GM23248 (cell line): ENCODE results near the gene ZNF197. TPM values are rescaled to one million over a fixed set of nuclear protein-coding genes. Genes with fewer than 3 reads are reported as not detected.
"Not testable (repeated sequence)": the region's sequence is repeated elsewhere in the genome, so short reads cannot be mapped to it uniquely, and the experiment has no call there.

Experiments
- DNase-seq: peaks from one replicate; pipeline ENCODE4 v3.0.0-alpha.2; 2015
- H2AFZ ChIP-seq: fragments of 200-600 bp; sonication (generic); 2 replicates; pipeline ENCODE4 v1.6.1; 2016; ENCODE audit warnings: antibody characterized with exemption
- H3F3A ChIP-seq: fragments of 200-600 bp; sonication (generic); 2 replicates; pipeline ENCODE4 v1.6.1; 2016; ENCODE audit warnings: mild to moderate bottlenecking, antibody characterized with exemption, mixed run types; ENCODE audit not compliant: insufficient read depth
- H3K27ac ChIP-seq: fragments of 200-600 bp; sonication (generic); 2 replicates; pipeline ENCODE4 v1.5.1; 2016; ENCODE audit warnings: mild to moderate bottlenecking
- H3K27me3 ChIP-seq: fragments of 200-600 bp; sonication (generic); replicated peaks from 2 replicates; pipeline ENCODE4 v1.6.1; 2016; ENCODE audit warnings: mild to moderate bottlenecking; ENCODE audit not compliant: insufficient read depth
- H3K36me3 ChIP-seq: fragments of 200-600 bp; sonication (generic); 2 replicates; pipeline ENCODE4 v1.6.1; 2016; ENCODE audit warnings: low read depth, mild to moderate bottlenecking
- H3K4me1 ChIP-seq: fragments of 200-600 bp; sonication (generic); 2 replicates; pipeline ENCODE4 v1.6.1; 2016; ENCODE audit warnings: mild to moderate bottlenecking; ENCODE audit not compliant: insufficient read depth
- H3K4me2 ChIP-seq: fragments of 200-600 bp; sonication (generic); one replicate; pipeline ENCODE4 v1.6.1; 2016; ENCODE audit warnings: mild to moderate bottlenecking; ENCODE audit not compliant: unreplicated experiment
- H3K4me3 ChIP-seq: fragments of 200-600 bp; sonication (generic); 2 replicates; pipeline ENCODE4 v1.5.1; 2016; ENCODE audit warnings: mild to moderate bottlenecking
- H3K79me2 ChIP-seq: fragments of 200-600 bp; sonication (generic); 2 replicates; pipeline ENCODE4 v1.6.1; 2016; ENCODE audit warnings: mild to moderate bottlenecking; ENCODE audit not compliant: insufficient read depth
- H3K9ac ChIP-seq: fragments of 200-600 bp; sonication (generic); 2 replicates; pipeline ENCODE4 v1.6.1; 2016; ENCODE audit warnings: mild to moderate bottlenecking
- H3K9me2 ChIP-seq: fragments of 200-600 bp; sonication (generic); 2 replicates; pipeline ENCODE4 v1.6.1; 2016; ENCODE audit warnings: mixed run types, mild to moderate bottlenecking, moderate library complexity; ENCODE audit not compliant: insufficient read depth
- H3K9me3 ChIP-seq: fragments of 200-600 bp; sonication (generic); one replicate; pipeline ENCODE4 v1.6.1; 2017; ENCODE audit warnings: low read depth
- H4K20me1 ChIP-seq: fragments of 200-600 bp; sonication (generic); 2 replicates; pipeline ENCODE4 v1.6.0; 2016; ENCODE audit not compliant: insufficient read depth
- EZH2 ChIP-seq: fragments of 200-600 bp; sonication (generic); IDR thresholded peaks from 2 replicates; pipeline ENCODE4 v1.6.1; 2018; ENCODE audit warnings: antibody characterized with exemption, mild to moderate bottlenecking; ENCODE audit not compliant: insufficient read depth, poor library complexity, severe bottlenecking
- EZH2phosphoT487 ChIP-seq: fragments of 200-600 bp; sonication (generic); IDR thresholded peaks from 2 replicates; pipeline ENCODE4 v1.6.1; 2018; ENCODE audit warnings: antibody characterized with exemption, moderate library complexity, mild to moderate bottlenecking, low read depth; ENCODE audit not compliant: insufficient read depth
- WGBS, 2 experiments: methylation state at CpG; one replicate each; pipeline ENCODE4 v1.1.6; 2015 to 2017; ENCODE audit warnings: low lambda C conversion rate in 2 of 2, low coverage in 1 of 2; ENCODE audit errors: missing lambda C conversion rate in 2 of 2; 5-methylcytosine and 5-hydroxymethylcytosine counted together
- in situ Hi-C: fragments of 300-500 bp; cut with MboI; formaldehyde crosslinking; loops from 2 replicates; pipeline ENCODE4 v1.15.0; 2020
- polyA plus RNA-seq: library from polyadenylated mRNA; unstranded; fragments of >200 nt; fragmentation: Nextera tagmentation; extraction: Ambion mirVana; gene quantifications from 2 replicates; pipeline ENCODE4 v1.2.1, GENCODE V29; 2016
- total RNA-seq: library from RNA; depleted of rRNA; stranded (reverse); fragments of >200 nt; shearing (Covaris generic); gene quantifications from 2 replicates; pipeline ENCODE4 v1.2.3, GENCODE V29; 2014

The ZNF197 gene
- total and polyA plus RNA-seq, 2 experiments from 2014 or later, result 7.4 to 10.1 TPM

DNA sequence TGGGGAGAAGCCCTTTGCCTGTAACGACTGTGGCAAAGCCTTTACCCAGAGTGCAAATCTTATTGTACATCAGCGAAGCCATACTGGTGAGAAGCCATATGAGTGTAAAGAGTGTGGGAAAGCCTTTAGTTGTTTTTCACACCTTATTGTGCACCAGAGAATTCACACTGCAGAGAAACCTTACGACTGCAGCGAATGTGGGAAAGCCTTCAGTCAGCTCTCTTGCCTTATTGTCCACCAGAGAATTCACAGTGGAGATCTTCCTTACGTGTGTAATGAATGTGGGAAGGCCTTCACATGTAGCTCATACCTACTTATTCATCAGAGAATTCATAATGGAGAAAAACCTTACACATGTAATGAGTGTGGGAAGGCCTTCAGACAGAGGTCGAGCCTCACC is 34.6 kb downstream of the ZNF197 start:
- no peaks in the 10 kb centered on the region for H3F3A ChIP-seq
- H3K4me2 ChIP-seq, result no peak overlapping the region
- in situ Hi-C loops, result no loop called here
- no peak overlapping the region for H3K4me3 ChIP-seq
- H4K20me1 ChIP-seq, result no peaks in the 10 kb centered on the region
- H3K9me3 ChIP-seq, result no peaks in the 10 kb centered on the region
- no peak for DNase-seq
- H3K9me2 ChIP-seq, result no peaks in the 10 kb centered on the region
- H3K9ac ChIP-seq, result no peak overlapping the region
- peaks cover 51% of the 10 kb centered on the region for H3K36me3 ChIP-seq
- no peak overlapping the region for H2AFZ ChIP-seq
- TF ChIP-seq EZH2phosphoT487 (no peak), EZH2 (no peak)
- 96 to 99% methylated on average over 6 of the region's 6 CpGs for WGBS, 2 experiments
- H3K27ac ChIP-seq, result no peak overlapping the region
- H3K4me1 ChIP-seq, result no peaks in the 10 kb centered on the region
- H3K27me3 ChIP-seq, result no peaks in the 10 kb centered on the region
- H3K79me2 ChIP-seq, result peaks cover 30% of the 10 kb centered on the region

DNA sequence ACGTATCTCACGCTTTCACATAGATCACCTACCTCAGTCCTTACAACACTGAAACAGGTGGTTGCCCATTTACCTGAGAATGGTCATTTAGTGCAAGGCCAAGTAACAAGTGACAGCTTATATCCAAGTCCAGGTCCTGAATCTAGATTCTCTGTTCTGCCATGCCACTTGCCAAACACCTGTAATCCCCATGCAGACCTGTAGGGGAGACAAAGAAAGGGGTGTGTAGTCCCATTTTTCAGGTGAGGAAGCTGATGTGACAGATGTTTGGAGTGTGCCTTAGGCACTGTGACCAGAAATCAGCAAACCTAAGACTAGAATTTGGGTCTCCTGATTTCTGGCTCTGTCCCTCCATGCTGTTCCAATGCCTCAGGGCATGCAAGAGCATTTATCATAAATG is 36.4 kb downstream of the ZNF197 start:
- in situ Hi-C loops, result no loop called here
- Histone ChIP-seq H3K9me3 (no peaks in the 10 kb centered on the region), H4K20me1 (no peaks in the 10 kb centered on the region), H2AFZ (no peak overlapping the region), H3K27me3 (no peaks in the 10 kb centered on the region), H3K27ac (no peak overlapping the region), H3K36me3 (peaks cover 40% of the 10 kb centered on the region), H3K4me2 (no peak overlapping the region), H3K9me2 (no peaks in the 10 kb centered on the region), H3F3A (peaks cover under 1% of the 10 kb centered on the region), H3K4me1 (no peaks in the 10 kb centered on the region), H3K4me3 (no peak overlapping the region), H3K79me2 (peaks cover 17% of the 10 kb centered on the region; the same call in 1 of the 2 replicates), H3K9ac (no peak overlapping the region)
- 93 to 98% methylated on average over 2 of the region's 2 CpGs for WGBS, 2 experiments
- DNase-seq, result no peak
- no peak for TF ChIP-seq EZH2phosphoT487
- TF ChIP-seq EZH2, result no peak

GRCh38 chr3:44665173-44665572 is 40.3 kb downstream of the ZNF197 start:
- Histone ChIP-seq H3K9me2 (no peaks in the 10 kb centered on the region), H3K36me3 (peaks cover 10% of the 10 kb centered on the region), H2AFZ (no peak overlapping the region), H3K79me2 (0 out of 2 replicates have a peak, but pooled peaks cover 7% of the 10 kb centered on the region), H3F3A (peaks cover 14% of the 10 kb centered on the region), H3K4me2 (no peak overlapping the region), H3K9ac (no peak overlapping the region), H4K20me1 (no peaks in the 10 kb centered on the region), H3K4me1 (no peaks in the 10 kb centered on the region), H3K4me3 (no peak overlapping the region), H3K9me3 (no peaks in the 10 kb centered on the region), H3K27ac (no peak overlapping the region), H3K27me3 (no peaks in the 10 kb centered on the region)
- no peak for TF ChIP-seq EZH2
- no peak for TF ChIP-seq EZH2phosphoT487
- in situ Hi-C loops, result no loop called here
- 93 to 98% methylated on average over 3 of the region's 3 CpGs for WGBS, 2 experiments
- no peak for DNase-seq

GRCh38 chr3:44666346-44666745 is 41.5 kb downstream of the ZNF197 start:
- no peak for TF ChIP-seq EZH2phosphoT487
- no peak for TF ChIP-seq EZH2
- H3K9me2 ChIP-seq, result no peaks in the 10 kb centered on the region
- H3K9me3 ChIP-seq, result no peaks in the 10 kb centered on the region
- no peaks in the 10 kb centered on the region; the same call in 1 of the 2 replicates for H3K36me3 ChIP-seq
- H3K9ac ChIP-seq, result no peak overlapping the region
- no peak overlapping the region for H2AFZ ChIP-seq
- no peak overlapping the region for H3K4me2 ChIP-seq
- WGBS, 2 experiments, result 96 to 97% methylated on average over 4 of the region's 4 CpGs
- H3K27ac ChIP-seq, result no peak overlapping the region
- H3K4me3 ChIP-seq, result no peak overlapping the region
- H3K27me3 ChIP-seq, result no peaks in the 10 kb centered on the region
- H3F3A ChIP-seq, result peaks cover 14% of the 10 kb centered on the region
- no peak for DNase-seq
- in situ Hi-C loops, result no loop called here
- 0 out of 2 replicates have a peak, but pooled peaks cover 2% of the 10 kb centered on the region for H3K79me2 ChIP-seq
- H4K20me1 ChIP-seq, result no peaks in the 10 kb centered on the region
- H3K4me1 ChIP-seq, result no peaks in the 10 kb centered on the region

GRCh38 chr3:44669760-44670159 is 44.9 kb downstream of the ZNF197 start:
- Histone ChIP-seq H3K9me3 (no peaks in the 10 kb centered on the region), H3K4me3 (no peak overlapping the region), H3K9me2 (no peaks in the 10 kb centered on the region), H3K36me3 (no peaks in the 10 kb centered on the region), H3F3A (peaks cover 14% of the 10 kb centered on the region), H2AFZ (no peak overlapping the region), H3K27ac (no peak overlapping the region), H3K79me2 (no peaks in the 10 kb centered on the region), H4K20me1 (no peaks in the 10 kb centered on the region), H3K27me3 (no peaks in the 10 kb centered on the region), H3K9ac (no peak overlapping the region), H3K4me1 (no peaks in the 10 kb centered on the region), H3K4me2 (no peak overlapping the region)
- in situ Hi-C loops, result no loop called here
- TF ChIP-seq EZH2phosphoT487 (no peak), EZH2 (no peak)
- 67 to 79% methylated on average over 3 to 6 of the region's 6 CpGs for whole genome bisulfite sequencing, 2 experiments
- DNase-seq, result no peak

DNA sequence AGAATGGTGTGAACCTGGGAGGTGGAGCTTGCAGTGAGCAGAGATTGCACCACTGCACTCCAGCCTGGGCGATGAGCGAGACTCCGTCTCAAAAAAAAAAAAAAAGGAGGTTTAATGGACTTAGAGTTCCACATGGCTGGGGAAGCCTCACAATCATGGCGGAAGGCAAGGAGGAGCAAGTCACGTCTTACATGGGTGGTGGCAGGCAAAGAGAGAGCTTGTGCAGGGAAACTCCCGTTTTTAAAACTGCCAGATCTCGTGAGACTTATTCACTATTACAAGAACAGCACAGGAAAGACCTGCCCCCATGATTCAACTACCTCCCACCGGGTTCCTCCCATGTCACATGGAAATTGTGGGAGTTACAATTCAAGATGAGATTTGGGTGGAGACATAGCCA is 48.6 kb downstream of the ZNF197 start:
- H3K4me1 ChIP-seq, H3K9ac ChIP-seq, H2AFZ ChIP-seq, in situ Hi-C loops, H3K9me2 ChIP-seq, H3K27me3 ChIP-seq, H3K4me2 ChIP-seq, DNase-seq, H3F3A ChIP-seq, H4K20me1 ChIP-seq, H3K27ac ChIP-seq, H3K79me2 ChIP-seq, H3K9me3 ChIP-seq, H3K4me3 ChIP-seq, H3K36me3 ChIP-seq: not testable (repeated sequence)
- 89 to 91% methylated on average over 8 of the region's 8 CpGs for WGBS, 2 experiments
